Stimulated activated CD8-positive, alpha-beta memory T cell treated with anti-CD3 and anti-CD28 coated beads, Interleukin-12 subunit alpha, Interleukin-12 subunit beta, amount 100 ng/mL, for 24 hours (primary cell): ENCODE measurements around the gene ARHGAP15.

Experiments
- DNase-seq: peaks from one replicate; pipeline ENCODE4 v3.0.0-alpha.2; 2020; ENCODE audit errors: extremely low read depth

ARHGAP15 gene

DNA sequence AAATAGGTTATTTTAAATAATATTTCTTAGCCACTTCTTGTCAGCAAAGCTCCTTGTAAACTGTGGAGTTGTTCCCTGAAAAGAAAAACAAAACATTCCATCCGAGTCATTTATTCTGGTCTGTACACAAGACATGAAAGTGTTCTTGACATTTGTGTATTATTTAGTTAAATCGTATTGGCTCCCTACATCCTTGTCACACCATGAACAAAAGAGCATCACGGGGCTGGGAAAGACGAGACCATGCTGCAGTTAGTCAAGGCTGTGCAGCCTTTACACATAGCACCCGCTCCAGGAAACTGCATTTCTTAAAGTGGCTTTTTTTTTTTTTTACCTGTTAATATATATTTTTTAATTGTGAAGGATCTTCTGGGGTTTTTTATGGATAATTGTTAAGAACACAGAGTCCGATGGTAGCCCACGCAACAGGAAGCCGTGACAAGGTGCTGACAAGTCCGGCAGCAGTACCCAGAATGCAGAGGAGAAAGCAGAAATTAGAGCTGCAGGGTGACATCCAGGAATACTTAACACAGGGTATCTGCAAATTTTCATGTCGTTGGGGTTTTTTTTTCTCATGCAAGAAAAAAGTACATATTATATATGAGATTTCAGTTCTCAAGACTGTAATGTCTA lies 588.4 kb downstream of the ARHGAP15 start:
- DNase-seq: no peak

DNA sequence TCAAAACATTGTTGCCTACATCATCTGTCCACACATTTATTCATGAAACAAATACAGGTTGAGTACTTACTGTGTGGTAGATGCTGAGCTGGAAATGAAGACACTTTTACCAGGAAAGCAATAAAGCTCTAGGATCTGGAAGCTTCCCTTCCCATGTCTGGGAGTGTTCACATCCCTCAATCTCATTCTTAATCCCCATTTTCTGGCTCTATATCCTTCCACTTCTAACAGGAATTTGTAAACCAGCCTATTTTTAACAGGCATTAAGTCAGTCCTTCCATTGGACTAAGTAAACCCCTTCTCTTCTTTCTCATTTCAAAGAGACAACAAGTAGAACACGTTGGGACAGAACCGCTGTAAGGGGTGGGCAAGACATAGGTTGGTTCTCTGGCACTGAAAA lies 589.5 kb downstream of the ARHGAP15 start:
- no peak for DNase-seq

DNA sequence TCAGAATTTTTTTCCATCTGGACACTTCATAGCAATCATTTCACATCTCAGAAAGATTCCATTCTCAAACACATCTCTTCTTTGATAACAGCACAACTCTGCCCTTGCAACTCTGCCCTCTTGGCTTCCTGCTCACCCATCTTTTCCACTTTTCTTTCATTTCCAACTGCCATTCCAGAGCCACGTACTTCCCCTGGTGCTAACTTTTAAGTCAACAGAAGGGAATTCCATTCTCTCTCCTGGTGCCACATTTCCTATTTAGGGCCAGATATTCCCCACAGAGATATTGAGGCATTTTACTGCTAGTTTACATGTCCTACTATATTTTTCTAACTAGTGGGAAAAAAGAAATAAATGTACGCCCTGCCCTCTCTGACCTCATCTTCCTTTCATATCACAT lies 590.2 kb downstream of the ARHGAP15 start:
- no peak for DNase-seq

DNA sequence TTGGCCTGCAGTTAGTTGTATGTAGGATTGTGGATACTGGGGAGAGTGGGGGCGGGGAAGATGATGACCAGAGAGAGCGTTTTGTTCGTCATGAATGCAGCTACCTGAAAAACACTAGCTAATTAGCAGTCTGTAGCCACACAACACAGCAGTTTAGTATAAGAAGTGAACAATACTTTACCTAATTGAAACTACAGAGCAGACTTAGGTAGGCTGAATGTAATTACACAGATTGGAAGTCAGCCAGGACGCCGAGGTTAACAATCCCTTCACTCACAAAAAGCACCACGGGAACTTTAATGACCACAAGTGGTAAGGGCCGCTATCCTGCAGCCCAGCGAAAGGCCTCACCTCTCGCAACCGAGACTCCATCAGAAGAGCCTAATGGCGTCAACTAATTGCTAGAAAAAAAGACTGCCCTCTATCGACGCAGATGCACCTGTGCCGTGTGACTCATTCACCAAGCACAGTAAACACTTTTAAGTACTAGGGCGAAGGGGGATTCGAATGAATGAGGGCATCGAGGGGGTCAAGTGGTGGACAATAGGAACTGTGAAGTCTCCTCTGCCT lies 591.0 kb downstream of the ARHGAP15 start:
- no peak for DNase-seq

DNA sequence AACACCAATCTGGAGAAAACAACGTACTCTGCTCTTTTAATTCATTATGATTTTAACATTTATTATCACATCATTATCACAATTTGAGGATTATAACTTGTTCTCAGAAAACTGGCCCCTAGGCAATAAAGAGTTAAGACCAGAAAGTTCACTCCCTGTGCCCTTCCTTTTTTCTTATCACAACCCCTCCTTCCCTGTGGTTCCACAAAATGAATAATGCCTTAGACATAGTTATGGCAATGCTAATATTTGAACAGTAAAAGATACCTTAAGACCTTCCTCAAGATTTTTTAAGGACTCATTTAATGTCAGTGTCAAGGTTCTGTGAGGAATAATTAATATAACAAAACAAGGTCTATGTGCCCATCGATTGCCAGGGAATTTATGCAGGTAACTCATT lies 596.2 kb downstream of the ARHGAP15 start:
- DNase-seq: no peak

DNA sequence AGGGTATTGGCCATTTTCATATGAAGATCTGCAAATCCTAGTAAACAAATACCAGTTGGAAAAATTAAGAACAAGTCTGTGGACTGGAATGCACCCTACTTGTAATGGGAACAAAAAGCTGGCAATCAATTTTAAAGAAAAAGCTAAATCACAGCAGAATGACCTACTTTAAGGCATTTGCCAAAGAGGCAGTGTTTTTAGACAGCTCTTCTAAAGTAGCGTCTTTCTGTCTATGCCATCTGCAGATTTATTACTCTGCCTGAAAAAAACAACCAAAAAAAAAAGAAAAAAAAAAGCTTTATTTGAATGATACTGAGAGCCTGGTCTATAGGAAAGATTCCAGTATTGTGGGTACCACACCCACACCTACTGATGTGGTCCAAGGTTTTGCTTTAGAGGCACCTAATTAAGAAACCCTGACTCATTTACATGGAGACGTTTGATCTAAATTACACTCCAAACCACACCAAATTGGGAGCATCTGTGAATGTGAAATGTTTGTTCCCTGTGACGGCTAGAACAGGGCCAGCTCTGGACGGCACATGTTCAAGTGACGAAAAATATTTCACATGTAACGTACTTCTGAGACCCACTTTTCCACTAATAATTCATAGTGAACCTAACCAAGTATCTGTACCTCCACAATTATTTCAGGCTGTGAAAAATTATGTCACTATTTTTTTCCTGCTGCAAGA lies 597.1 kb downstream of the ARHGAP15 start:
- no peak for DNase-seq

DNA sequence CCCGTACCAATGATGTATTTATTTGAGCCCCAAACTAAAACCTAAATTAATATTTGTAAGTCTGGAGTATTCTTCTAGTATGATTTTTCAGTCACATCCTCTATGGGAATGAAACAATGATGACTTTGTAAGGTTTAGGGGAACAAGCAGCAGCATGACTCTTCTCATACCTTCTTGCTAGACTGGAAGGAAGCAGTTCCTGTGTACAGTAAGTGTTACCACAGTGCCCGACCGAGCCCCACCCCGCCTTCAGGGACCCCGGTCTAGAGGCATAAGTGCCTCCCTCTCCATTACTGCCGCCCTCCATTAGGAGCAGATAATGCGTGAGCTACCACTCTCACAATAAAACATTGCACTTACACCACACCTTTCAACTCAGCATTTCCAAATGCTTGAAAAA lies 599.3 kb downstream of the ARHGAP15 start:
- no peak for DNase-seq

DNA sequence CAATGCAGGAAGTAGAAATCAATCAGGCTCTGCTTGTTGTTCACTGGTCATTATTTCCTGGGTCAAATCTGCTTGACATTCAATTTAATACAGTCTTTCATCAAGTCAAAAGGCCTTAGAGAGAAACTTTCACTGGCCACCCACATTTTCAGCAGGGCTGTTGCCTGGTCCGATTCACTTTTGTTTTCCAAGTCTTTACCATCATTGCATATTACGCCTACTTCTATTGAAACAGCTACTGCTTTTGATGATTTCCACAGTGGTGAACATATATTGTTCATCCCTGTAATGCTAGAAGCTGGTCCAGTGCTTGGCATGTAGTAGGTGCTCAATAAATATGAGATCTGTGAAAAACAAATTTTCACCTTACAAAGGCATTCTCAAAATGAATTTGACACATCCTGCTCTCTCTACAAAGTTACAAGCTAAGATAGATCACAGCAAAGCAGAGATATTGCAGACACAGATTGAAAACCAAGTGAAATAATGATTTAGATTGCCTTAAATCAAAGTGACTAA lies 600.1 kb downstream of the ARHGAP15 start:
- DNase-seq: no peak

DNA sequence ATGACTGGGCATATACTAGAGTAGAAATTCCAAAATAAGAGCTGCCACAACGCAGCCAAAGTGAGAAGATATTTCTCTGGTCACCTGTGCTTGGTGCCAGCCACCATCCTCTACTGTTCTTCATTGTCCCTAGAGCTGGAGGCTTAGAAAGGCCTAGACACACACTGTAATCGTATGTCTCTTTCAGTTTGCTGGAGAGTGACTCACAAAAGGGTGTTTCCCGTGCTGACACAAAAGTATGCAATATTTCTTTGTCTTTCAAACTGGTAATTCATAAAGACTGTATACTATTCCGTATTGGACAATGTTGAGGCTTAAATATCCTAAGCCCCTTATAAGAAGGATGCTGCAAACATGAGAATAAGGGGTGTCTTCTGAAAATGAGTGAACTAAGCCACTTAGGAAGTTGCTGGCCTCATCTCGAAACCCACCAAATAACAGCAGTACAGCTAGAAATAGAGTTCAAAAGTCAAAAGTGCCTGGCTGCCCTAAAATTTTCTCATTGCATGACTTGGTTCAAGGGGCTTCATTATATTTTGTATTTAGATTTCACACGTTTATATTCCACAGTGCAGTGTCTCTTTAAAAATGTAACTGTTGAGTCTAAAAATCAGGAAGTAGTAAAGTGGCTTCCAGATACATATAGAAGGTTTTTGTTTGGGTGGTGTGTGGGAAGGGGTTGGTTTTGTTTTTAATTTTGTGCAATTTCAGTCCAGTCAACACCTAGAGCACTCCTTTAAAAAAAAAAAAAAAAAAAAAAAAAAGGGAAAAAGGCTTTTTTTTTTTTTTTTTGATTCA lies 601.1 kb downstream of the ARHGAP15 start:
- DNase-seq: no peak

DNA sequence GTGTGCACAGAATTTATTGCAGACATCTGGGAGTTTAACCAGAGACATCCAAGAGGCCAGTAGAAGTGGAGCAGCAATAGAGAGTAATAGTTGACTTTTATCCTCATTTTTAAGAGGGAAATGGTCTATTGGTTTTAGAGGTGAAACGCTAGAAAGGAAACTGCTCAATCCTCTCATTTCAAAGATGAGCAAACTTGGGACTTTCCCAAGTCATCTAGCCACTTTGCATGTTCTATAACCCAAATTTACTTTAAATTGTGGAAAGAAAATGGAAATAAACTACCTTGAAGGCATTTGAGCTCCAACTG lies 601.7 kb downstream of the ARHGAP15 start:
- DNase-seq: no peak

DNA sequence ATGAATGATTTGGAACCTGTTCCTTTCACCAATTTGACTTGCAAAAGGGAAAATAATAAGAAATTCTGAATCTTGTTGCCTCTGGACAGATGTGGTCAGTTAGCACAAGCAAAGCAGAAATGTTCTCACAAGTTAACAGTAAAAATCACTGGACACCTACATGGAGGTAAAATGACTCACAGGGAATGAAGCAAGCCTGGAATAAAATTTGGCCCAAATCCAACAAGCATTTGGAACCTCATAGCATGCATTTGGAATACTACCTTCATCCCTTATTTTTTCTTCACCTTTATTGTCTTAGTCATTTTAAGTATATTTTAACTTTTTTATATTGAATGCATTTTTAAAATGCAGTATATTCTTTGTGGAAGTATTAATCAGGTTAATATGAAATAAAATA lies 602.9 kb downstream of the ARHGAP15 start:
- DNase-seq: no peak

DNA sequence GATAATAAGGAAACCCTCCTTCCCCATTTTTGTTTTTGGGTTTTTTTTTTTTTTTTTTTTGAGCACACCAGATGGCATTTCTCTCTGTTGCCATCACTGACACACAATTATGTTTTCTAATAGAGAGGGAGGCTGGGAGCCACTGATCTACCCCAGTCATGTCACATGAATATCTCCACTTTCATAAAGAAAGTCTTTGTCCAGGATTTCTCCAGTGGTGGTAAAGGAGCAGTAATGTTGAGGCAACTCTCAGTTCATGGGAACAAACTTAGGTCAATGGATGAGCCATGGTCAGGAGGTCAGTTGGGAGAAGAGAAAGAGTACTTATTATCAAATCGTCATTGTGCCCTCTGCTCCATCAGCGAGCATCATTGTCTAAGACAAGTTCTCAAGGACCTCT lies 603.7 kb downstream of the ARHGAP15 start:
- no peak for DNase-seq

DNA sequence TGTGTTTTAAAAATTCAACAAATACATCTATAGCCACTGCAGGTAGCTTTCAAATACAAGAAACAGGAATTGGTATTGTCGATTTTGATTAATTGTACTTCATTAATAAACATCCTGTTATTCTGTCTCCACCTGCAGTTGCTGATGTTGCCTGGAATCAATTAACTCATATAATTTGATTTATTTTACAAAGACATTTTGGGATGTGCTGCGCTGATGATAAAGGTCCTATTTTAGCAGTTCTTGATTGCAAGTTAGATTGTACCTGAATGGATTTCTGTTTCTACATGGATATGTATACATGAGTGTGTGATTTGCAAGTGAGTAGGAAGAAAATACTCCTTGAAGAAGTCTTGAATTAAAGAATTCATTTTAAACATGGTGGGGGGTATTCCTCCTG lies 605.3 kb downstream of the ARHGAP15 start:
- DNase-seq: no peak

DNA sequence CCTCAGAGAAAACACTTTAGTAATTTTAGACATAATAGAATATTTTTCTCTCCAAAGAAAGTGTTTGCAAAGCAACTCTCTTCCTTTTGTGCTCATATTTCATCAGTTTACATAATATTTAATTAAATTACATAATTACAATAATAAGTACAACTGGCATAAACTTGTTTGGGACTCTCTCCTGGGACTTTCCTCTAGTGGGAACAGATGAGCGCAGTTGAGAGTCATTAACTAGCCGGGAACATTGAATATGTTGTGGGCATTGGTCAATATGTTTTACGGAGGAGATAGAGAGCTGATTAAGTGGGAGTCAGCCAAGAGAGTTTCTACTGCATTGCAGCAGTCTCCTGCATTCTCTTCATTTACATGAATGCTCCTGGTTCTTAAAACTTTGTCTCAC lies 607.7 kb downstream of the ARHGAP15 start:
- no peak for DNase-seq

DNA sequence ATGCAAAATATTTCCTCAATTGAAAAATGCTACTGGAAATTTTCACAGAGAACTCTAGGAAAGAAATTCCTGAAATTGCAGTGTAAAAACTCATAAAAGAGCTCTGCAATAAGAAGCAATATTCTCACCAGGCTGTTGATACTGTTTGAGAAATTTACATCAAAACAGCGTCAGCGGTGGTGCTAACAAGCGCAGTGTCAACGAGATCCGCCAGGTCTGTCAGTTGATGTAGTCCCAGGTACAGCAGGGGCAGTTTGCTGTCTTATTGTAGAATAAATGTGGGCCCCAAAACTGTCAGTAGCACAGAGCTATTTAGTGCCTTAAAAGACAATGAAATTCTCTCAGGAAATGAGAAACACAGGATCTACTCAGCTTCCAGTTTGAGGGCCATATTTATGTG lies 611.2 kb downstream of the ARHGAP15 start:
- no peak for DNase-seq

DNA sequence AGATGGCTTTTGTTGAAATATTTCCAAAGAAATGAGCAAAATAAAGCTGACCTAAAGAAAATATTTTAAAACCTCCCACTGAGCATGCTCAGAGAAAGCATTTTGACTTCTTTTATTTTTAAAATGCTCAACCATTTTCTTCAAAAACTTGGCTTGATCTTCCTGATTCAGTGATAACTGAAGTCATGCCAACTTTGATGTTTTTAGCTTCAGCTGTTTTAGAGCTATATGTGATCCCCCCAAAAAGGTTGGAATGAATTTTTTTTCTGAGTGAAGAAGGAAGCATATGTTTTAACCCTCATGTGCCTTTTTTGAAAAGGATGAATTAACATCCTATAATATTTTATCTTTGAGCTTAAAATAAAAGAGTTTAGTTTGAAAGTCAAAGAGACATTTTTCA lies 612.0 kb downstream of the ARHGAP15 start:
- DNase-seq: no peak

DNA sequence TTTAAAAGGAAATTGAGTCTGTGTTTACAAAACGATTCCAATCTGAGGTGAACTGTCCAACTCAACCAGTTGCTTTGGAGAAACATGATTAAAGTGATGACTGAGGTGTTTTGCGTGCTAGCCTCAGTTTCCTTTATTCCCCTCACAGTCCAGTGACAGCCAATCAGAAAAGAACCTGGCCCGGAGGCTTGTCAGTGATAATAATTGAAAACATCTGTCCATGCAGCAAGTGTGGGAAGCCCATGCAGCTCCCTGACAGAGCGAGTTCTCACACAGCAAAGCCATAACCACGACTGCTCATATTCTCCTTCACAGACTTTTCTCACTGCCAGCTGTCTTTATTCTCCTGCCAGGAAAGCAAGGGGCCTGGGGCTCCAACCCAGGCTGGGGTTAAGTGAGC lies 613.4 kb downstream of the ARHGAP15 start:
- no peak for DNase-seq

DNA sequence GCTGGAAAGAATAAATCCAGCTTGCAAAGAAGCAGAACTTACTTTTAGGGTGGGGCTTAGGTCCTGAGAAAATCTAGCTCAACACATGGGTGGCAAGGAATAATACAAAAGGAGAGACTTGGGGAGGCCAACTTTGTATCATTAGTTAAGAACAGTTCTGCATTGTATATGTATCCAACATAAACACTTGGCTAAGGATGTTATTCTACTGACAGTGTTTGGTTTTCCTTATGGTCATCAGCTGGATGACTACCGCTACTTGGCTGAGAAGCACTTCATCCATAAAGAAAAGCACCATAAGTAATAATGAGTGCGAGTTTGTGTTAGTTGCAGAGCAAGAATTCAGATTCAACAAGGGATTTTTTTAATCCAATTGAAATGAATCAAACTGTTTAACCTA lies 614.9 kb downstream of the ARHGAP15 start:
- no peak for DNase-seq

DNA sequence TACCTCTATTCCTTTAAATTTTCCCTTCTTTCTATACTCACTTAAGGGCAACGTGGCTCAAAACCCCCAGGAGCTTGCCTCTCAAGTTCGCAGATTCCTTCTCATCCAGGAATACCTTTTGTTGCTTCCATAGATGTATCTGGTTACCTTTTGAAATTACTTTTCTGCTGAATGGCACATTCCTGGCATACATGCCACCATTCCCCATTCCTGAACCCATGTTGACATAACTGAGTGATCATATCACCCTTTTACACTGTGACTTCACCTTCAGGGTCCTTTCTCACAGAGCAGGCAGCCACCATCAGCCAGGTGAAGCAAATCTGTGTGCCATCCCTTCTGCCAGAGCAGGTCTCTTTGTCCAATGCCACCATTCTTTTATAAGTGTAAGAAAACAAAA lies 615.8 kb downstream of the ARHGAP15 start:
- no peak for DNase-seq

DNA sequence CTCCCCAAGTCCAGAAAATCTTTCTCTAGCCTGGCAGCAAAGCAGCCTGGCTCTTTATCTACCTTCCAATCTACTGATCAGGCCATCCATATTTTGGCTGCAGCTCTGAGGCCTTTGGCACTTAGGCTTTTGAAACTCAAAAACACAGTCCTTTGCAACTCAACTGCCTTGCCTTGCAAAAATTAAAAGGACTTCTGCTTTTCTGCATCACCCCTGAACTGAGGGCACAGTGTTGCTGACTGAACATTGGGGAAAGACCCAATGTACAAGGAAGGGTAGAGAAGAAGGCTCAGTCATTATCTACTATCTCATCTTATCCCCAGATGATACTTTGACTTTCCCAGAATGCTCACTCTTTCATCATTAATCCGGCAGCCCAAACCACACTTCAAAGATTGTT lies 625.5 kb downstream of the ARHGAP15 start:
- DNase-seq: no peak

DNA sequence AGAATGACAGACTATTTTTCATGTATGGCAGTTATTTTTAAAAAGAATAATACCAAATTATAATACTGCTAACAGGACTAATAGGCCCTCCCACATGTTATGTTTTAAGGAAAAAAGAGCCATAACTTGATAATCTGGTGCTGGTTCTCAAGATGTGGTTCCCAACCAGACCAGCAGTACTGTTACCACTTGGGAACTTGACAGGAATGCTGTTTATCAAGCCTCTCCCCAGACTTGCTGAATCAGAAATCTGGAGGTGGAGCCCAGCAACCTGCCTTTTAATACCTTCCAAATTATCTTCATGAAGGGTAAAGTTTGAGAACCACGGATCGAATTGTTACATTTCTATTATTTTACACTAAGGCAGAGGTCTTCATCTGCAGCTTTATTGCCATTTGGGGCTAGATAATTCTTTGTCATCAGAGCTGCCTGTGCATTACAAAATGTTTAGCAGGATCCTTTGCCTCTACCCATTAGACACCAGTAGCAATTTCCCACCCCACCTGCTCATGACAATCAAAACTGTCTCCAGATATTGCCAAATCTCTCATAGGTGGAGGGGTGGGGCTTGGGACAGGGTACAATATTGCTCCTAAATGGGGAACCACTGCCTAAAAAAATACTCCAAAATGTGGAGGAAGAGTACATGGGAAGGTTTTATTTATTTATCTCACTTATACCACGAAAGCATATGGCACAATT lies 629.6 kb downstream of the ARHGAP15 start:
- no peak for DNase-seq

DNA sequence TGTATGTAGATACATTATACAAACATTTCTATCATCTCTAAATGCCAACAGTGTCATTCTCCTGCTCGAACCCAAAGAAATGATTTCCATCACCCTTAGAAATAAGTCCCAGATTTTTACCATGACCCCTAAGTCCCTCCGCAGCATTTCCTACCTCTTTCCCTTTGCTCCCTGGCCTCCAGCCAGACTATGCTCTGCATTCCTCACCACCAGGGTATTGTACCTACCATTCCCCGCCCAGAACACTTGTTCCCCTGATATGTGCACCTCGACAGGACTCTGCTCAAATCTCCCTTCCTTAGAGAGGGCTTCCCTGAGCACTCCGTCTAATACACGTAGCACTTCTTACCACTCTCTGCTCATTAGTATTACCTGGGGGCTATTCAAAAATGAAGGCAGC lies 630.2 kb downstream of the ARHGAP15 start:
- DNase-seq: no peak
